Measurements from ENCODE around the gene FANCB. TPM values are rescaled to one million over a fixed set of nuclear protein-coding genes. Genes with fewer than 3 reads are reported as not detected.

The FANCB gene
- total RNA-seq, 1 experiment from 2014 or later: 12.3 TPM

DNA sequence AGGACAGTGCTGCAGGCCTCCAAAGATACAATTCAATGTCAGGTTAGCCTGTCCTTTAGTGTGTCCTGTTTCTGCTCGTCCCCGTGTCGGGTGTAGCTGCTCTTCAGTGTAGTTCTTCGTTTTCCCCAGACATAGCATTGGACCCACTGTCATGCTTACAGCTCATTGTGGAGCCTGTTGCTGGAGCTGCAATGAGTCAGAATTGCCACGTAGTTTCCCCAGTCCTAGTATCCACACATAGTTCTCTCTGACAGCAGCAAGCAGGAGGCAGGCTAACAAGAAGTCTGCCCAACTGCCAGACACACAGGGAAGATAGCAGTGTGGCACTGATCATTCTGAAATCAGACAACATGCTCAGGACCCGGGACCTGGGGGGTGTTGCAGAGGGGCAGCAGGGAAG lies 49.6 kb upstream of the FANCB start:
- ATAC-seq: no peak
- no peaks in the 10 kb centered on the region for H3K9me3 Mint-ChIP-seq
- POLR2A ChIA-PET: no interaction called here
- DNase-seq (ENCODE audit: low spot score): no peak
- CTCF ChIA-PET: no interaction called here
- H3K4me1 Mint-ChIP-seq: peaks cover 3% of the 10 kb centered on the region; the same call in 1 of the 2 replicates
- H3K27me3 Mint-ChIP-seq (ENCODE audit: low read depth): no peaks in the 10 kb centered on the region
- H3K27ac Mint-ChIP-seq: no peak overlapping the region
- no peak for TF ChIP-seq SMAD3 (CRISPR knock-in tag; IDR thresholded peaks at IDR 0.05; ENCODE audit: borderline replicate concordance)
- H3K4me3 Mint-ChIP-seq: no peak overlapping the region
- H3K36me3 Mint-ChIP-seq: peaks cover 7% of the 10 kb centered on the region

DNA sequence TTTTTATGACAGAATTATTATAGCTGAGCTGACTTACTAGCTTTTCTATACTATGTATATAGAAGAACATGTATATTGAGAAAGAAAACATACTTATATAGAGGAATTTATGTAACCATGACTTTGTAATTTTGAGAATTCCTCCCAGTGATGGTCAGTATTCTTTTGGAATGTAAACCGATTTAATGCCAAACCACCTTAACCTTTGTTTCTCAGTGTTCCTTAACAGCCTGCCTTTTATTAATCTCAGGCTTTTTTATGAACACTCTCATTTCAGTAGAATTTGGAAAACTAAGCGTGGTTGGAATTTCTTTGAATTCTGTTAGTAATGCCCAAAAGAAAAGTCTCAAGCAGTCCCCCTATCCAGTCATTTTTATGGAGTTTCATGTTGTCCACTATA lies 47.3 kb upstream of the FANCB start:
- H3K4me3 Mint-ChIP-seq: no peak overlapping the region
- H3K27ac Mint-ChIP-seq: no peak overlapping the region
- peaks cover 3% of the 10 kb centered on the region; the same call in 1 of the 2 replicates for H3K4me1 Mint-ChIP-seq
- POLR2A ChIA-PET: no interaction called here
- peaks cover 7% of the 10 kb centered on the region for H3K36me3 Mint-ChIP-seq
- CTCF ChIA-PET: no interaction called here
- DNase-seq (ENCODE audit: low spot score): no peak
- TF ChIP-seq ZBTB21 (CRISPR knock-in tag; IDR thresholded peaks at IDR 0.05; ENCODE audit: borderline replicate concordance) (no peak), MYBL2 (CRISPR knock-in tag; IDR thresholded peaks at IDR 0.05) (no peak), STAT6 (CRISPR knock-in tag; conservative IDR thresholded peaks at IDR 0.05; ENCODE audit: low read depth) (no peak), ZNF232 (CRISPR knock-in tag; IDR thresholded peaks at IDR 0.05) (no peak), GABPB1 (CRISPR knock-in tag; IDR thresholded peaks at IDR 0.05) (no peak)
- TF ChIP-seq, protein P1, sequence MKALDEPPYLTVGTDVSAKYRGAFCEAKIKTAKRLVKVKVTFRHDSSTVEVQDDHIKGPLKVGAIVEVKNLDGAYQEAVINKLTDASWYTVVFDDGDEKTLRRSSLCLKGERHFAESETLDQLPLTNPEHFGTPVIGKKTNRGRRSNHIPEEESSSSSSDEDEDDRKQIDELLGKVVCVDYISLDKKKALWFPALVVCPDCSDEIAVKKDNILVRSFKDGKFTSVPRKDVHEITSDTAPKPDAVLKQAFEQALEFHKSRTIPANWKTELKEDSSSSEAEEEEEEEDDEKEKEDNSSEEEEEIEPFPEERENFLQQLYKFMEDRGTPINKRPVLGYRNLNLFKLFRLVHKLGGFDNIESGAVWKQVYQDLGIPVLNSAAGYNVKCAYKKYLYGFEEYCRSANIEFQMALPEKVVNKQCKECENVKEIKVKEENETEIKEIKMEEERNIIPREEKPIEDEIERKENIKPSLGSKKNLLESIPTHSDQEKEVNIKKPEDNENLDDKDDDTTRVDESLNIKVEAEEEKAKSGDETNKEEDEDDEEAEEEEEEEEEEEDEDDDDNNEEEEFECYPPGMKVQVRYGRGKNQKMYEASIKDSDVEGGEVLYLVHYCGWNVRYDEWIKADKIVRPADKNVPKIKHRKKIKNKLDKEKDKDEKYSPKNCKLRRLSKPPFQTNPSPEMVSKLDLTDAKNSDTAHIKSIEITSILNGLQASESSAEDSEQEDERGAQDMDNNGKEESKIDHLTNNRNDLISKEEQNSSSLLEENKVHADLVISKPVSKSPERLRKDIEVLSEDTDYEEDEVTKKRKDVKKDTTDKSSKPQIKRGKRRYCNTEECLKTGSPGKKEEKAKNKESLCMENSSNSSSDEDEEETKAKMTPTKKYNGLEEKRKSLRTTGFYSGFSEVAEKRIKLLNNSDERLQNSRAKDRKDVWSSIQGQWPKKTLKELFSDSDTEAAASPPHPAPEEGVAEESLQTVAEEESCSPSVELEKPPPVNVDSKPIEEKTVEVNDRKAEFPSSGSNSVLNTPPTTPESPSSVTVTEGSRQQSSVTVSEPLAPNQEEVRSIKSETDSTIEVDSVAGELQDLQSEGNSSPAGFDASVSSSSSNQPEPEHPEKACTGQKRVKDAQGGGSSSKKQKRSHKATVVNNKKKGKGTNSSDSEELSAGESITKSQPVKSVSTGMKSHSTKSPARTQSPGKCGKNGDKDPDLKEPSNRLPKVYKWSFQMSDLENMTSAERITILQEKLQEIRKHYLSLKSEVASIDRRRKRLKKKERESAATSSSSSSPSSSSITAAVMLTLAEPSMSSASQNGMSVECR (CRISPR knock-in tag; IDR thresholded peaks at IDR 0.05; ENCODE audit: borderline replicate concordance): no peak
- TF ChIP-seq, protein P2, sequence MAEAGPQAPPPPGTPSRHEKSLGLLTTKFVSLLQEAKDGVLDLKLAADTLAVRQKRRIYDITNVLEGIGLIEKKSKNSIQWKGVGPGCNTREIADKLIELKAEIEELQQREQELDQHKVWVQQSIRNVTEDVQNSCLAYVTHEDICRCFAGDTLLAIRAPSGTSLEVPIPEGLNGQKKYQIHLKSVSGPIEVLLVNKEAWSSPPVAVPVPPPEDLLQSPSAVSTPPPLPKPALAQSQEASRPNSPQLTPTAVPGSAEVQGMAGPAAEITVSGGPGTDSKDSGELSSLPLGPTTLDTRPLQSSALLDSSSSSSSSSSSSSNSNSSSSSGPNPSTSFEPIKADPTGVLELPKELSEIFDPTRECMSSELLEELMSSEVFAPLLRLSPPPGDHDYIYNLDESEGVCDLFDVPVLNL (CRISPR knock-in tag; IDR thresholded peaks at IDR 0.05; ENCODE audit: borderline replicate concordance, low read depth): no peak
- ATAC-seq: no peak
- no peaks in the 10 kb centered on the region for H3K27me3 Mint-ChIP-seq (ENCODE audit: low read depth)
- H3K9me3 Mint-ChIP-seq: no peaks in the 10 kb centered on the region

- TF ChIP-seq IRF2 (CRISPR knock-in tag; IDR thresholded peaks at IDR 0.05; ENCODE audit: borderline replicate concordance, low read depth): no peak
- TF ChIP-seq, protein P1 (CRISPR knock-in tag; IDR thresholded peaks at IDR 0.05; ENCODE audit: borderline replicate concordance): no peak
- H3K27ac Mint-ChIP-seq: no peak overlapping the region
- POLR2A ChIA-PET: no interaction called here
- ATAC-seq: no peak
- H3K9me3 Mint-ChIP-seq: no peaks in the 10 kb centered on the region
- CTCF ChIA-PET: no interaction called here
- peaks cover 7% of the 10 kb centered on the region for H3K36me3 Mint-ChIP-seq
- H3K4me1 Mint-ChIP-seq: peaks cover 3% of the 10 kb centered on the region; the same call in 1 of the 2 replicates
- no peak overlapping the region for H3K4me3 Mint-ChIP-seq
- H3K27me3 Mint-ChIP-seq (ENCODE audit: low read depth): no peaks in the 10 kb centered on the region
- DNase-seq (ENCODE audit: low spot score): no peak
Observed at GRCh38 chrX:14919407-14919806, 46.5 kb upstream of the FANCB start.

All from WTC11 (cell line).